Muscle layer of duodenum (tissue), 2 donors: ENCODE measurements around the gene SF3B1.
"Not testable (repeated sequence)": the region's sequence is repeated elsewhere in the genome, so short reads cannot be mapped to it uniquely, and the experiment has no call there.

ENCODE experiments used
- H3K27ac ChIP-seq: one replicate; pipeline ENCODE4 v1.7.0; 2013; ENCODE audit warnings: mild to moderate bottlenecking, low read length
- H3K27me3 ChIP-seq: one replicate; pipeline ENCODE4 v1.7.0; 2013; ENCODE audit warnings: low read depth, mild to moderate bottlenecking, control low read depth, low read length
- H3K36me3 ChIP-seq, 2 donors: one replicate each; pipeline ENCODE4 v1.7.0; 2013; ENCODE audit warnings: low read length in 2 of 2, control low read depth in 1 of 2, mild to moderate bottlenecking in 1 of 2; ENCODE audit not compliant: insufficient read depth in 2 of 2, control insufficient read depth in 1 of 2
- H3K4me1 ChIP-seq, 2 donors: one replicate each; pipeline ENCODE4 v1.7.0; 2013; ENCODE audit warnings: low read length in 2 of 2, mild to moderate bottlenecking in 2 of 2, control low read depth in 1 of 2, moderate library complexity in 1 of 2; ENCODE audit not compliant: insufficient read depth in 2 of 2, control insufficient read depth in 1 of 2
- H3K4me3 ChIP-seq, 2 donors: one replicate each; pipeline ENCODE4 v1.7.0; 2013; ENCODE audit warnings: low read length in 2 of 2, low read depth in 1 of 2, mild to moderate bottlenecking in 1 of 2
- H3K9me3 ChIP-seq, 2 donors: one replicate each; pipeline ENCODE4 v1.7.0; 2013; ENCODE audit warnings: low read length in 2 of 2, control low read depth in 1 of 2, mild to moderate bottlenecking in 1 of 2; ENCODE audit not compliant: control insufficient read depth in 1 of 2
- donor health status: healthy.

Gene SF3B1

GRCh38 chr2:197354169-197354558 lies 80.7 kb downstream of the SF3B1 start:
- Histone ChIP-seq H3K4me1 (no peaks in the 10 kb centered on the region), H3K27ac (no peak overlapping the region), H3K9me3 (no peaks in the 10 kb centered on the region), H3K4me3 (no peak overlapping the region), H3K36me3 (no peaks in the 10 kb centered on the region), H3K27me3 (no peaks in the 10 kb centered on the region)

GRCh38 chr2:197353393-197354168 lies 81.2 kb downstream of the SF3B1 start:
- Histone ChIP-seq H3K36me3 (no peaks in the 10 kb centered on the region), H3K4me3 (no peak overlapping the region), H3K9me3 (no peaks in the 10 kb centered on the region), H3K27me3 (no peaks in the 10 kb centered on the region), H3K4me1 (no peaks in the 10 kb centered on the region), H3K27ac (no peak overlapping the region)

GRCh38 chr2:197349699-197350098 lies 85.1 kb downstream of the SF3B1 start:
- Histone ChIP-seq H3K4me1 (no peaks in the 10 kb centered on the region), H3K36me3 (no peaks in the 10 kb centered on the region), H3K4me3 (no peak overlapping the region), H3K27me3 (no peaks in the 10 kb centered on the region), H3K27ac (no peak overlapping the region), H3K9me3 (no peaks in the 10 kb centered on the region)

GRCh38 chr2:197348721-197349360 lies 86.0 kb downstream of the SF3B1 start:
- H3K4me3 ChIP-seq: no peak overlapping the region
- no peak overlapping the region for H3K27ac ChIP-seq
- H3K27me3 ChIP-seq: no peaks in the 10 kb centered on the region
- H3K4me1 ChIP-seq: no peaks in the 10 kb centered on the region
- H3K9me3 ChIP-seq: no peaks in the 10 kb centered on the region
- no peaks in the 10 kb centered on the region for H3K36me3 ChIP-seq

- Histone ChIP-seq H3K9me3 (no peaks in the 10 kb centered on the region), H3K27ac (no peak overlapping the region), H3K4me1 (no peaks in the 10 kb centered on the region), H3K4me3 (no peak overlapping the region), H3K36me3 (no peaks in the 10 kb centered on the region), H3K27me3 (no peaks in the 10 kb centered on the region)
Measured at GRCh38 chr2:197345846-197346370, 88.9 kb downstream of the SF3B1 start.

GRCh38 chr2:197343968-197344367 lies 90.9 kb downstream of the SF3B1 start:
- not testable (repeated sequence) for H3K9me3 ChIP-seq, H3K27me3 ChIP-seq, H3K4me1 ChIP-seq, H3K36me3 ChIP-seq, H3K4me3 ChIP-seq, H3K27ac ChIP-seq

- Histone ChIP-seq H3K4me1 (no peaks in the 10 kb centered on the region), H3K36me3 (no peaks in the 10 kb centered on the region), H3K27me3 (no peaks in the 10 kb centered on the region), H3K4me3 (no peak overlapping the region), H3K27ac (no peak overlapping the region), H3K9me3 (no peaks in the 10 kb centered on the region)
Measured at GRCh38 chr2:197340591-197340990, 94.2 kb downstream of the SF3B1 start.
